Inflammatory macrophage (primary cell): ENCODE data around the gene MTOR.
"Not testable (repeated sequence)": the region's sequence is repeated elsewhere in the genome, so short reads cannot be mapped to it uniquely, and the experiment has no call there.

Experiments used
- DNase-seq, 2 donors: peaks; one replicate each; pipeline ENCODE4 v3.0.0-alpha.2; 2020 to 2022

MTOR gene

DNA sequence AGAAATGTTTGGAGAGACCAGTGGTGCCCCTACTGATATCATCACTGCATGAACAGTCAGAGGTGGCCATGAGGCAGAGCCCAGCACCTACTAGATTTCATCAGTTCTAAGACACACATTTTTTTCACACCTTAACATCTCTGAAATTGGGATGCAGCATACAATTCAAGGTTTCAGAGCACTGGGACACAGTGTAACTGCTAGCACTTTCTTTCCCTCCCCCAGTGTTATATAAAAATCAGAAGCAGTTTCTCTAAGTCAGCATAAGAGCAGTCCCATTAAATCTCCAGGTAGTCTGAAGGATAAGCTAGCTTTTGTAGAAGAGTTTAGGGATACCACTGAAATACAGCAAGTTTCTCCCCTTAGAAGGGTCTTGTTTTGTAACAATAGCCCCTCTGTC is 83.2 kb downstream of the MTOR start:
- no peak for DNase-seq

DNA sequence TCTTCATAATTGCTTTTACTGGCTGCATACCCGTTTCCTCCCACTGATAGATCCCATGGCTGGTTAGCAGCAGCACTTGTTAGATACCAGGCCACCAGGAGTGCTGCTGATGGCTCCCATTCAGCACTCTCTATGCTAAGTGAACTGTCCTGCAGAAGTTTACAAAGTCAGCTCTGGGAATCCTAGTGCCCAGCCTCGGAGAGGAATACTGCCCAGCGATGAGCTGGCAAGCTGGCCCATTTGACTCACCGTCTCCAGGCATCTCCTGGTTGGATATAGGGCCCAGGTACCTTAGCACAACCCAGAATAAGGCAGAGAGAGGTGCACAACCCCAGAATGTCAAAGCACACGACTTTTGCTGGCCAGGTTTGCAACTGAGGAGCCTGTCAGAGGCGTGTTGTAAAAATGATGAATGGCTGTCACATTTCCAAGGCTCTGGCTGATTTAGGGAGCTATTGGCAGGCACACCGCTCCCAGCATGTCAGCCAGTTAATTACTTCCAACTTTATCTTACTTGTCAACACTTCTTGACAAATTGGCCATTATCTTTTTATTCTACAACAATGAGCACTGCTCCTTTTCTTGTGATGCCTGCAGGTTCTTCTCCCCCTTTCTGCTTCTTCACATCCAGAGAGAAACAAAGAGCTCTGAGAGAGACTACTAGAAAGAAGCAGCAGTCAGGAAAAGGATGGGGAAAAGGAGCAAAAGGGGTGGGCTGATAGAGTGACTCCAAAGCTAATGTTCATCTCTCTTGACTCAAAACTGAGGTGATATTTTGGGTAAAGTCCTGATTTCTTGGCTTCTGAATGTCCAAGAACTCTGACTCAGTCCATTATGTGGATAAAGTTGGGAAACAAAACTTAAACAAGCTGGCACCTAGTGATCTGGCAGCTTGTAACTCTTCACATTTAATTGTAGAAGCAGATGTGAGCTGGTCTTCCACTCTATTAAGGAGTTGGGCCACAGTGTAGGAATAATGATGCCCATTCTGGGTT is 84.0 kb downstream of the MTOR start:
- DNase-seq, result no peak

DNA sequence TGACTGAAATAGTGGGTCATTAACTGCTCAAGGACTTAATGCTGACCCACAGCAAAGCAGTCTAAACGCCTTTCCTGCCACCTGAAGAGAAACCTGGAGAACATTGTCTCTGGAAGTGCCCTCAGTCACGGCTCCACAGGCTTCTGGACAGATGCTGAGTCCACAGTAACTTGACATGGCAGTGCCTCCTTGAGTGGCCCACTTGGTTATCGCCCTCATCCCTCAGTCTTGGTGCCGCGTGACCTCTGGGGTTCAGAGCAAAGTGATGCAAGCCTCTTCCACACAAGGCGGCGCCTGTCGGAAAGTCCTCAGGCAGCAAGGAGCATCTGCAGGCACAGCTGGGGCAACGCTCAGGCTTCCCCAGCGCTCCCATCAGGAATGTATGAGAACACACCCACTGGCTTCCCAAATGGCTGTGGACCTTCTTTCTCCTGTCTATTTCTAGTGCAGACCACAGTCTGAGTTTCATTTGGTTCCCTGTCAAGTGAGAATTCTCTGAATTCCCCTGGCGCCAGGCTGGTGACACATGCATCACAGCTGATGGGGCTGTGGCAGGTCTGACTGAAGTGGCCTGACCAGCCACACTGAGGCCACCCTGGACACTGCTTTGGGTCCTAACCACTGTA is 86.2 kb downstream of the MTOR start:
- no peak for DNase-seq

DNA sequence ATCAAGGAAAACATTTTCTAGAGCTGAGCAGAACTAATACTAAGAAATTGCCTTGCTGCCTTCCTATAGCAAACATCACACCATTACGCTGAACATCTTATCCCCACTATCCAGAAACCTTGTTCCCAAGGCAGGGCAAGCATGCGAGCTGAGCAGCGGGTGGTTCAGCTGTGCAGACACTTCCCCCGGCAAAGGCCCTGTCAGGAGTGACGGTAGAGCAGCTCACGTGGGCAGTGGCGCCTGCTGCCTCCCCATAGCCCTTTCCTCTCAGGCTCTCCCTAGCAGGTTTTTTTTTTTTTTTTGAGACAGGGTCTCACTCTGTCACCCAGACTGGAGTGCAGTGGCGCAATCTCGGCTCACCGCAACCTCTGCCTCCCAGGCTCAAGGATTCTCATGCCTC is 86.9 kb downstream of the MTOR start:
- DNase-seq, result no peak

DNA sequence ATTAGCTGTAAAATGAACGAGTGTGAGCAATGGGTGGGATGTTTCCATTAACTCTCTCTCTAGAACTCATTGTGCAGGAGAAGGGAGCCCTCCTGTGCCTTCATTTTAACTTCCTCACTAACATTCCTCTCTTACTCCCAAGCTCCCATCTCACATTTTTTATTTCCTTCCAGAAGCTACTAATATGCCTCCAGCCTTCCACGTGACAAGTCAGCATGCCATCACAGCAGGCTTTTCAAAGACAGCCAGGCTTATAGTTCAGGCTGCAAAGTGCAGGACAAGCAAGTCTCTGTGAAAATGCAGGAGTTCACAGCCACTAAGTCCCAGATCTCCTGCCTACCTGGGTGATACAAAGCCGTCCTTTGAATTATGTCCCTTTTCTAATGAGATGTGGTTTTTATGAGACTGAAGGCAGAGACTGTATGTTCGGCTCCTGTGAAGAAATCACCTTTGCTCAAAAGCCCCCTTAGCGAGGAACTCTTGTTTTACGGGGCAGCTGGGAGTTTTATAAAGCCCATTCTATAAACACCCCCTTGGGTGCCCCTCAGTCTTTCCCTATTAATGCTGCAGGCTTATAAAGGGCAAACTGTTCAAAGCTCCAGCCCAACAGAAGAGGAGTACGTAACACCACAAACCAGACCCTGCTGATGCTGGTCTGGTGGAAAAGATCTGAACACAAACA is 87.9 kb downstream of the MTOR start:
- DNase-seq, result no peak

DNA sequence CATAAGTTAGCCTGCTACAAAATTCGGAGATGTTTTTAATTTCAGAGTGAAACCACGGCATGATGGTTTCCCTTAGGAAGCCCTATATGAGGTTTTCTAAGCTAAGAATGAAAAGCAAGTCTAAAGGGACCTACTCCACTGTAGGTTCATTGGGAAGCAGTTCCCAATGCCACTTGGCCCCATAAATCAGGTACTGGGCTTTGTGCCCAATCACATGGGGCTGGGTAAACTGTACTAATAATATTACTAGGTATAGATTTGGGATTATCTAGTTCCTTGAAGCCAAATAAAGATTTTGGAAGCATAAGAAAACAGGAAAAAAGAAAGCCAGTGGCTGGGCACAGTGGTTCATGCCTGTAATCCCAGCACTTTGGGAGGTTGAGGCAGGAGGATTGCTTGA is 92.2 kb downstream of the MTOR start:
- DNase-seq, result no peak

DNA sequence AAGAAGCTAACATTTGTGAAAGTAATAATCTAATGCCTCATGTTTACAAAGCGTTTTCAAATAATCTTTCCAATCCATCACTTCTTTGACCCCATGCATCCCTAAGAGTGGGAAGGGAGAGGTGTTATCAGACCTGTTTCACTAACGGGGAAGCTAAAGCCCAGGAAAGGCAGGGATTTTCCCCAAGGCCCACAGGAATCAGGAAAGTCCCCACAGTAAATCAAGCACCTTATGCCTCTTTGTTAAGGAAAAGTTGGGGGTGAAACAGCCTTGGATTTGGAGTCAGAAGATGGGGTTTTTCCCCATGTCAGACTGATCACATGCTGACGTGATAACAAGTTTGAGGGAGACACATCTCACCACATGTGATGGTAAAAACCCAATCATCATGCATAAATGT is 93.1 kb downstream of the MTOR start:
- no peak for DNase-seq

DNA sequence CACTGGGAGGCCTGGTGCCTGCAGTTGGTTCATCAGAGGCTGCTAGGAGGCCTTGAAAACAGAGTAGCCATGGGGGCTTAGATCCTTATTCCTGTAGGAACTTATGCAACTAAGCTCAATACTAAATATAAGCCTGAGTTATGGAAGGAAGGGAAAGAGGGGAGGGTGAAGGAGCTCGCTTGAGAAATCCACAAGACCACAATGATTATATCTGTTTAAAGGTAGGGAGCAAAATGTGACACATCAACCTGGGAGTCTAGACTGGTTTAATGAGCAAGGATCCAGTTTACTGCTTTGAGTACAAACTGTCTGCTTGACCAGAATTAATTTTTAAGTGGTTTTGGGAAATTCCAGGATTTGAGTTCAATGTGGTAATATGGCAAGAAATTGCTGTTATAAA is 93.6 kb downstream of the MTOR start:
- DNase-seq, result no peak

DNA sequence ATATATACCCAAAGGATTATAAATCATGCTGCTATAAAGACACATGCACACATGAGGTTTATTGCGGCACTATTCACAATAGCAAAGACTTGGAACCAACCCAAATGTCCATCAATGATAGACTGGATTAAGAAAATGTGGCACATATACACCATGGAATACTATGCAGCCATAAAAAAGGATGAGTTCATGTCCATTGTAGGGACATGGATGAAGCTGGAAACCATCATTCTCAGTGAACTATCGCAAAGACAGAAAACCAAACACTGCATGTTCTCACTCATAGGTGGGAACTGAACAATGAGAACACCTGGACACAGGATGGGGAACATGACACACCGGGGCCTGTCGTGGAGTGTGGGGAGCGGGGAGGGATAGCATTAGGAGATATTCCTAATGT is 95.6 kb downstream of the MTOR start:
- not testable (repeated sequence) for DNase-seq

DNA sequence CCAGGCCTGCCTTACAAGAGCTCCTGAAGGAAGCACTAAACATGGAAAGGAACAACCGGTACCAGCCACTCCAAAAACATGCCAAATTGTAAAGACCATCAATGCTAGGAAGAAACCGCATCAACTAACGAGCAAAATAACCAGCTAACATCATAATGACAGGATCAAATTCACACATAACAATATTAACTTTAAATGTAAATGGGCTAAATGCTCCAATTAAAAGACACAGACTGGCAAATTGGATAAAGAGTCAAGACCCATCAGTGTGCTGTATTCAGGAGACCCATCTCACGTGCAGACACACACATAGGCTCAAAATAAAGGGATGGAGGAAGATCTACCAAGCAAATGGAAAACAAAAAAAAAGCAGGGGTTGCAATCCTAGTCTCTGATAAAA is 99.6 kb downstream of the MTOR start:
- not testable (repeated sequence) for DNase-seq

DNA sequence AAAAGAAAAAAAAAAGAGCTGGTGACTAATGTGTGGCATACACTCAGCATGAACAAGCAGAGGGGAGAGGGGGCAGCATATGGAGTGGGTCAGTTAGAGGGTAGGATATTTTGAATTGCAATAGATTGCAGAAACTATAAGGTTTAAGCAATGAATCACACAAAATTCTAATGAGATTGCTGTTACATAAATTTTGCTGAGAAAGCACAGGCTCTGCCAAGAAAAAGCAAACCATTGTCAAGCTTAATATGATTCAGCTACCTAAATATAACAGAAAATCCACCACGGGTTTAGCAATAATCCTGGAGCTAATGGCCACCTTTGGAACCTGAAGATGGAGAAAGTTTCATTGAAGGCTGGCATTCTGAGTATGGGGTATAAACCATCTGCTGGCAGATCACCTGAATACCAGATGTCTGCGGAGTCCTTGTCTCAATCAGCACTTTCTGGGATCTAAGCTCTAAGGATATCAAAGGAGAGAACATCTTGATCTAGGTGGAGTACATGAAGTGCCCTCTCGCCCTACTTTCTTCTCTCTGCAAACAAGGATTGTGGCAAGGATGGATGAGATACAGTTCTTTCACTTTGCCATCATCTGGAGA is 103.5 kb downstream of the MTOR start:
- no peak for DNase-seq

DNA sequence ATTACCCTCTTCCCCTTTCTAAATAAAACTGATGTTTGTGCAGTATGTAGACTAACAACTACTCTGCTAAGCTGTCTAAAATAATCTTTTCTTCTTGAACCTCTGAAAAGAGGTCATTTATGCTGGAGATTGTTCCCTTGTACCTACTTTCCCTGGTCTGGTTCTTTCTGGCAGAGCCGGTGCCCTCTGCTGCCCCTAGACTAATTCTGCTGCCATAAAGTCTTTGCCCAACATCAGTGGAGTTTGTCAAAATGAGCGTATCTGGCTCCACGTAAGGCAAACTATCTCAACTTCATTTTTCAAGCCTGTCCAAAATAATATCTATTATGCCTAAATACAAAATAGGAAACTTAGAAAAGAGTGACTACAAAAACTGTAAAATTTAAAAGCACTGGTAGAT is 104.1 kb downstream of the MTOR start:
- no peak for DNase-seq

DNA sequence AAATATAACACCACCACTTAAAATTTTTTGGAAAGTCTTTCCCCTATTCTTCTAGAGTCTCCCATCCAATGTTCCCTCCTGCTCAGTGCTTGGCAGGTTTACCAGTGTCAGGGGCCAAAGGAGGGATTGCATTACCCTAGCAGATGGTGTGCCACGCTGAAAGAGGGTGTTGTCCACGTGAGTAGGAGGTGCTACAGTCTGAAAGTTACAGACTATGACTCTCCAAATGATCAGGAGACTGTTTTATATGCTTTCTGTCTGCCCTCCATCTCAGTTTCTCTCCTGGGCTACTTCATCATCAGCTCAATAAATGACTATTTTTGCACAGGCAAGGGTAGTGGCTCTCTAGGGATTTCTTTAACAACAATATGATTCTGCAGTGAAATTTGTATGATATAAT is 104.5 kb downstream of the MTOR start:
- DNase-seq, result no peak

DNA sequence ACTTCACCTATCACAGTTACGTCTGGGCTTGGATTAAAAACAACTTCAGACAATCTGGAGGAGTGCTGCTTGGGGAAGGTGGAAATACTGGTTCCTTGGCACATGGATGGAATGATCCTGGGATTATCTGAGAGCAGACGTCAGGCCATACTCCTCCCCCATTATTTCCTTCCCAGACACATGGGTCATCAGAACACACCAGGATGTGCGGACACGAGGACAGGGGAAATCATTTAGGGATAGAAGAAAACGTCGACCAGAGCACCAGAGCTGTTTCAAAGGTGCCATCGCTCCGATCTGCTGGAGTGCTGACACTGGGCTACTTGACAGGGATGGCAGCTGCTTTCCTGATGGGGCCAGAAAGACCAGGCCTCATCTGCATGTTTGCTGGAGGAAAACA is 105.0 kb downstream of the MTOR start:
- no peak for DNase-seq

DNA sequence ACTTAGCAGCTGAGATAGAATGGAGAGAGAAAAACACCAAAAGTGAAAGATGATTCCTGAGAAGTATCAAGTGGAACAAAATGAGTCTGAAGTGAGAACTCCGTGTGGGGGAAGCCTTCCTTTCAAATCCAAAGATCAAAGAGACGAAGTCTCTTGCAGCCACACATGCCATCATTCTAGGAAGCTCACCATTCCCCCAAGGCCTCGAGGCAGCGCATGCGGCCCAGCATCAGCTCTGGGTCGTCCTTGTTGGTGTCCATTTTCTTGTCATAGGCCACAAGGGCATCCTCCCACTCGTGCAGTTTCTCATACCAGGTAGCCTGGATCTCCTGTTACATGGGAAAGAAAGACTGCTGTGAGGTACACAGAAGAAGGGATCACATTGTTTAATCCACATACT is 105.4 kb downstream of the MTOR start:
- no peak for DNase-seq

DNA sequence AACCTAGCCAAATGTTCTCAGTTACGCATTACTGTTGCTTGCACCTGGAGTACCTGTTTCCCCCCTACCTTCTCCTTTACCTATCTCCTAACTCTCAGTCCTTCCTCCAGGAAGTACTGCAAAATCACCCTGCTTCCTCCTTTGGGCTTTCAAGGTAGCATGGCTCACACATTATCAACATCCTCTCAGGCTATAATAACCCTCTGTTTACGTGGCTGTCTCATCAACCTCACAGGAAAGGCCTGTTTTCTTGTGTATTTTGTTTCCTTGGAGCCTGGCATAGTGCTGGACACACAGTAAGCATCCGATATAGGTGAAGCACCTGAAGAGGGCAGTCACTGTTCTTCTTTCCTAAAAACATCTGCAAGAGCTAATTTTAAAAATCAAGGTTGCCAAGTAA is 105.9 kb downstream of the MTOR start:
- DNase-seq, result no peak

DNA sequence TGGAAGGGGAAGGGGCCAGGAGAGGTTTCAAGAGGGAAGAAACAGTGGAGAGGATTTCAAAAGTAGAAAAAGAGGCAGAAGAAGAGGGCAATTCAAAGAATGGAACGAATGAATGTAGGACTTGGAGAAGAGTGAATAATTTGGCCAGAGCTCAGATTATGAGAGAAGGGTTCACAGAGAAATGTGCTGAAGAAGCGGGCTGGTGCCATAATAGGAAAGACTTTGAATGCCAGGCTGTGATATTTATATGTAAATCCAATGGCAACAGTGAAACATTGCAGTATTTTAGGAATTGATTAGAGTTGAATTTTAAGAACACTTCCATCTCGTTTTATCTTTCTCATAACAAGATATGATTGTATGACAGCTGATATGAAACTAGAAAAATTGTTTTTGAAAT is 109.2 kb downstream of the MTOR start:
- DNase-seq, result no peak

DNA sequence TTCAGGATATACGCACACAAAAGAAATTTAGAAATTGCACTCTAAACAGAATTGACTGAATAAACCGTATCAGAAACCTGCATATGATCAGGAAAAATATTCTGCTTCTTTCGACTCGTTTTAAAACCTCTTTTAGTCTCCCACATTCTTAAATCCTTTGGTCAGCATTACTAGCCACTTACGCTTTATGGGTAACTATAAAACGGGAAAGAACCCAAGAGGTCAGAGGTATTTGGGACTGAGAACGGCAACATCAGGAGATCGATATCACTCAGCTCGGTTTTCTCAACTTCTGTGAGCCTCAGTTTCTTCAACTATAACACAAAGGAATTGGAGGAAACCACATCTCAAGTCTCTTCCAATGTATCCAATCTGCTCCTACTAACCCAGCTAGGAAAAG is 109.6 kb downstream of the MTOR start:
- DNase-seq, result no peak

DNA sequence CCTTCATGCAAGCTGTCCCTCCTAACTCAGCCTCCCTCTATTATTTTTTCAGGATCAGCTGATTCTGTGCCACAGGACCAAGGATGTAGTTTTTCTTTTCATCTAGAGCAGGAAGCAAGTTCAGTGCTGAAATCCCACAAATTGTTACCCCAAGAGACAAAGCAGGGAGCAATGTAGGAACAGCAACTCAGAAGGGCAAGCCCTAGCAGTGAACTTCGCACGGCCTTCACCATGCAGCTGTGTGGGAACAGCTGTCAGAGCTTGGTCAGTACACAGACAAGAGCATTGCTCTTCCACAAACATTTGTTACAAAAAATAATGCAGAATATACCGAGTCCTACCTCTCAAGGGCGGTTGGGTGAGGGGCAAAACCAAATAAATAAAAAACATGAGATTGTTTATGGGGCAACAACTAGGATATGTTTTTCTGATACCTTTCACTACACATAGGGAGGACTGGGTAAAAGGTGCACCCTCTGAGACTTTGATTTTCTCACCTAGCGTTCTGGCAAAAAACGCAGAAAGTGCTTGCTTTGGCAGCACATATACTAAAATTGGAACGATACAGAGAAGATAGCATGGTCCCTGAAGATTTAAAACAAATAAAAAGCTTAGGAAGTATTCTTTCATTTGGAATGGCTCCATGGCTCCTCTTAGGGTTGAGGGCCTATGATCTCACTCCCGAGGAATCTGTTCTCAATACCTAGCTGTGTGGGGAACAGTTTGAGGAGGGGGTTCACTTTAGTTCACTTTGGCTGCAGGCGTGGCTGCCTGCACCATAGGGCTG is 110.3 kb downstream of the MTOR start:
- DNase-seq, result no peak

DNA sequence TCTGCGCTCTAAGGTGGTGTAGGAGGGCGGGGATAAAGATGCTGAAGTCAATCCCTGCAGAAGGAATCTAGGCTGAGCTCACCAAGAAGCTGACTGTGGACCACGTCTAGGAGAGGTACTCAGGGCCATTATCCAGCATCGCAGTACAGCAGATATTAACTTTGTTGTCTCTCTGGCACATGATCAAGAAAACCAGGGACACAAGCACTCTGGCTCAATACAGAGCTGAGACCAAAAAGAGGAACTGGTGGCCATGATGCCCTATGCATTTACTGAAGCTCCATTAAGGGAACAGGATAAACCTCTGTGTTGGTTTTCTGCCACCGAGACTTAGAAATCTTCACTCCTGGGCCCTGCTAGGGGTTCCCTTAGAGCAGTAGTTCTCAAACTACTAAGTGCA is 111.2 kb downstream of the MTOR start:
- peak; percentile 3 to 50 for DNase-seq

DNA sequence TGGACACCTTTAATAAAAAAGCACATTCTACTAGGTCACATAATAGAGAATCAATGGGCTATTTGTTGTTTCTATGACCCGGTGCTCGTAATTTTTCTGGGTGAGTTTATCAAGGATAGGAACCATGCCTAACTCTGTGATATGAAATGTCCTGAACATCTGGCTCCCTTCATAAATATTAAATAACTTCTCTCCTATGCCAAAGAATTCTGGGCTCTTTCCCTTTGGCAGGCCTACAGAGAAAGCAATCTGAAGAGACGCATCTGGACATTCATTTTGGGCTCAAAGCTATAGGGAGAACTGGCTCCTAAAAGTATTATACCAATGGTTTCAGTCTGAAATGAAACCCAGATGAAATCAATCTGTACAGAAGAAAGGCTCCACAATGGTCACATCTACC is 112.0 kb downstream of the MTOR start:
- no peak for DNase-seq

DNA sequence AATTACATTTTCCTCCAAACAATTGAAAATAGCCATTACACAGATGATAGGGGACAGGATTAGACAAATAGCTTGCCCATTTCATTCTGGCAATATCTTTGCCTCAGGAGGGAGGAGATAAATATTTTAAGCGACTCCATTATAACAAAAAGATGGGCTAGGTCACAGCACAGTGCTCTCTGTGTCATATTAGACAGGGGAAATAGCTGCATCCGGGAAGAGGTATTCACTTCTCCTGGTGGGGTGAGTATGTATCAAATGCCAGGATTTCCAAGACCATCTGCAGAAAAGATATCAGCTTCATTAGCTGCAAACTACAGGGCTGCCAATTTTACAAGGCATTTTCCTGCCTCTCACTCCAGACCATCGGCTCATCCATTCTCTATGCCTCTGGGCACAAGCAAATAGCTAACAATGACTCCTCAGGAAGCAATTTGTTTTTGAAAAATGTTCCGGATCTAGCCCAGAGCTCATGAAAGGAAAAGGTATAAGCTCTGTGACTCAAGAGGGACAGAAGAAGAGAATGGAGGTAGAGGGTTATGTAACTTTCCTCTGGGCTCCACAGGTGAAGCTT is 115.1 kb downstream of the MTOR start:
- no peak for DNase-seq
